ENCODE data around the gene CACNB3.

GRCh38 chr12:48865281-48866051, 47.2 kb downstream of the CACNB3 start, which contains the start of gene RND1:
- TF ChIP-seq, protein P1, sequence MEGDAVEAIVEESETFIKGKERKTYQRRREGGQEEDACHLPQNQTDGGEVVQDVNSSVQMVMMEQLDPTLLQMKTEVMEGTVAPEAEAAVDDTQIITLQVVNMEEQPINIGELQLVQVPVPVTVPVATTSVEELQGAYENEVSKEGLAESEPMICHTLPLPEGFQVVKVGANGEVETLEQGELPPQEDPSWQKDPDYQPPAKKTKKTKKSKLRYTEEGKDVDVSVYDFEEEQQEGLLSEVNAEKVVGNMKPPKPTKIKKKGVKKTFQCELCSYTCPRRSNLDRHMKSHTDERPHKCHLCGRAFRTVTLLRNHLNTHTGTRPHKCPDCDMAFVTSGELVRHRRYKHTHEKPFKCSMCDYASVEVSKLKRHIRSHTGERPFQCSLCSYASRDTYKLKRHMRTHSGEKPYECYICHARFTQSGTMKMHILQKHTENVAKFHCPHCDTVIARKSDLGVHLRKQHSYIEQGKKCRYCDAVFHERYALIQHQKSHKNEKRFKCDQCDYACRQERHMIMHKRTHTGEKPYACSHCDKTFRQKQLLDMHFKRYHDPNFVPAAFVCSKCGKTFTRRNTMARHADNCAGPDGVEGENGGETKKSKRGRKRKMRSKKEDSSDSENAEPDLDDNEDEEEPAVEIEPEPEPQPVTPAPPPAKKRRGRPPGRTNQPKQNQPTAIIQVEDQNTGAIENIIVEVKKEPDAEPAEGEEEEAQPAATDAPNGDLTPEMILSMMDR (IDR thresholded peaks at IDR 0.05; ENCODE audit: low read depth, low read length, poor library complexity, severe bottlenecking): no peak
- TF ChIP-seq EZH2phosphoT487 (IDR thresholded peaks at IDR 0.05; ENCODE audit: borderline replicate concordance, low read length): no peak

Data from DOHH2 (cell line).